Measurements from ENCODE around the gene HOMER1.
"Not testable (repeated sequence)": the region's sequence is repeated elsewhere in the genome, so short reads cannot be mapped to it uniquely, and the experiment has no call there.

Gene HOMER1

DNA sequence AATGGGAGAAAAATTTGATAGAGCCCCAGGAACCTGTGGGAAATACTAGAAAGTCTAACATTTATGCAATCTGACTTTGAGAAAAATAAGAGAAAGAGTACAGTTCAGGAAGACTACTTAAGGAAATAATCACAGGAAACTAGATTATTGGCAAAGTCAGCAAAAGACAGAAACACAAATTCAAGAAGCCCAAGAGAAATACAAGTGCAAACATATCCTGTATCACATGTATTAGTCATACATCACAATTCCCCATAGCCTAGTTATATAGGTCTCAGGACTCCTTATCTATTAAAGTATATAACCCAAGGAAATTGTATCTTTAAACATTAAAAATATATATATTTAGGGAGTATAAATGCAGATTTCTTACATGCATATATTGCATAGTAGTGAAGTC is 100.8 kb downstream of the HOMER1 start:
- DNase-seq: no peak

DNA sequence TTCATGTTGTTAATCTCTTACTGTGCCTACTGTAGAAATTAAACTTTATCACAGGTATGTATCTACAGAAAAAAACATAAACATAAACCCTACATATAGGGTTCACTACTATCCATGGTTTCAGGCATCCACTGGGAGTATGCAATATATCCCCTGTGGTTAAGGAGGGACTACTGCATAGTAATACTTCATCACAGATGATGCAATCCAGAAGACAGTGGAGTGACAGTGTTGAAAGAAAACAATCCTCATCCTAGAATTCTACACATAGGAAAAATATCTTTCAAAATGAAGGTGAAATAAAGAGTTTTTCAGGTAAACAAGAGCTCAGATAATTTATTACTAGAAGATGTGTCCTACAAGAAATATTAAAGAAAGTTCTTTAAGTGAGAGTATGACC is 105.9 kb downstream of the HOMER1 start:
- no peak for DNase-seq

DNA sequence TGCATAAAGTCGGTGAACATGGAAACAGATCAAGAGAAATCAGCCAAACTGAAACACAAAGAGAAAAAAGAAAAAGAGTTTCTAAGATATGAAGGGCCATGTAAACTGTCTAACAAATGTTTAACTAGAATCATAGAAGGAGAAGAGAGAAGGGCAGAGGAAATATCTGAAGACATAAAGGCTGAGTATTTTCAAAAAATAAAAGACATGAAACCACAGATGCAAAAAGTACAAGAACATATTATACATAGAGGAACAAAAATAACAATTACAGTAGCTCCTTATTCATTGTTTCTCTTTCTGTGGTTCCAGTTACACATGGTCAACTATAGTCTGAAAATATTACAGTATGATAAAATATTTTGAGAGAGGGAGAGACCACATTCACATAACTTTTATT is 106.3 kb downstream of the HOMER1 start:
- DNase-seq: no peak

DNA sequence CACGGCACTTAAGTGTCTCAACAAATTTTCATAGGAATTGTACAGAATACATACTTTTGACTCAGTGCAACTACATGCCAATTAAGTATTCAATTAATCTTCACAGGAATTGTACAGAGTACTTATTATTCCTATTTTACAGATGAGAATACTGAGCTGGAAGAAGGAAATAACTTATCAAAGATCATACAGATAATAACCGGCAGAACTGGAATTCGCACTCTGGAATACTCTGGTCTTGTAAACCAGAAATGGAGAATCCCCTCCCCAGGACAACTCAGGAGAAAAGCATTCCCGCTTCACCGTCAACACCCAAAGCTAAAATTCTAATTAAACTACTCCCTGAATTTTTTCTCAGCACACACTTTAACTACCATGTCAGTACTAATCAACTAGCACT is 112.7 kb downstream of the HOMER1 start:
- no peak for DNase-seq

DNA sequence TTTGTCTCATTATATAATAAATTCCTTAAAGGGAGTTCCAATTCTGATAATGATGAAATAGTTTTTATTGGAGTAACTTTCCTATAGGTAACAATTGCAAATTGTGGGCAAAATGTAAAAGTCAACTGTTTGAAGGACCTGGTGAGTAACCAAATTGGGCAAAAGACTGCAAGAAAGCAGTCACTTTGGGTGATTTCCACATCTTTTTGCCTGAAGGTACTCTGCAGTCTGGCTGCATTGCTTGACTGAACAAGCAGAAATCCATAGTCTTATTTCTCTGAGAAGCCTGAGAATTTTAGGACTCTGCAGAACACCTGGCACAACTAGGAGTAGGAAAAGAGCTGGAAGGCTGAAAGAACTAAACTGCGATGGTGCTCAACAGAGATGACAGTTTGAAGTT is 114.9 kb downstream of the HOMER1 start:
- DNase-seq: no peak

DNA sequence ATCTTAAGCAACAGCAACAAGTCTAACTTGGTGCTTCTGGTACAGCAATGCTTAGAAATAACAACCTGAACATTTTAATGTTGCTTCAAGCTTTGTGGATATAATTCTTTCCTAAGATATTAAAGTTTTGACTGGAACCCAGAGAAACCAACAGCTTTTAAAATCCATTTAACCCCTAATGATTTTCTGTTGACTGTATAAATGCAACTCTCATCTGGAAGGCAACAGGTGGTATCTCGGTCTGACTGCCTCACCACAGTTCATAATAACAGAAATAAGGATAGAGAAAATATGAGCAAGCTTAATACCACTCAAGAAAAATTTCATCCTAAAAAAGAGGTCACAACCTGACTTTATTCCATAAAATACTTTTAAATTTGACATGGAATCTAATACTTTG is 116.9 kb downstream of the HOMER1 start:
- DNase-seq: no peak

DNA sequence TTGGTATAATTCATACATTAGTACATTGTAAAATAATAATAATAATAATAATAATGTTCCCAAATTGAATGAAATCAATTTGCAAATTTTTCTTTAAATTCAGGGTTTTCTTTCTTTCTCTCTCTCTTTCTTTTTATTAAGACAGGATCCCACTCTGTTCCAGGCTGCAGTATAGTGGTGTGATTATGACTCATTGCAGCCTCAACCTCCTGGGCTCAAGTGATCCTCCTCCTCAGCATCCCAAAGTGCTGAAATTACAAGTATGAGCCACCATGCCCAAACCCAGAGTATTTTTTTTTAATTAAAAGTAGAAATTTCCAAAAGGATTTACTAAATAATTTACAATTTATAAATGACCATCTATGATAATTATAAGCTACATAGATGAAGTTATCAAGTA is 117.7 kb downstream of the HOMER1 start:
- no peak for DNase-seq

DNA sequence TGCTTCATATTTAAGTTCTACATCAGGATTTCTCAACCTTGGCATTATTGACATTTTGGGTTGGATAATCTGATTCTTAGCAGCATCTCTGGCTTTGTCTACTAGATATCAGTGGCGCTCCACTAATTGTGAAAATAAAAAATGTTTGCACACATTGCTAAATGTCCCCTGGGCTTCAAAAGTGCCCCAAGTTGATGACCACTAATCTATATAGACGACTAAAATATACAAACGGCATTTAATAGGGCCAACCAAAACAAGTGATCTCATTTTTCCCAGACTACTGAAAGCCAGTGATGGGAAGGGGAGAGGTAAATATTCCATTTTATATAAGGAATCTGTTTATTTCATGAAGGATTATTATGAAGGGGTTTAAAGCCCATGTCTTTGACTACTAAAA is 118.6 kb downstream of the HOMER1 start:
- no peak for DNase-seq

DNA sequence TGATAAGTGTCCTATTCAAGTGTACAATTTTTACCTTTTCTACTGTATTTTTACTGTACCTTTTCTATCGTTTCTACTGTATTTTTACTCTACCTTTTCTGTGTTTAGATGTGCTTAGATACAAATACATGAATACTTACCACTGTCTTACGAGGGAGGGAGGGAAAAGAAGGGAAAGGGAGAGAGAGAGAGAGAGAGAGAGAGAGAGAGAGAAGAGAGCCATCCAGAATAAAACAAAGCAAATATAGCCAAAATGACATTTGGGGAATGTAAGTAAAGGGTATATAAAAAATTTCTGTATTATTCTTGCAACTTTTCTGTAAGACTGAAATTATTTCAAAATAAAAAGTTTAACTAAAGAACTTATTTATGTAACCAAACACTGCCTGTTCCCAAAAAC is 121.2 kb downstream of the HOMER1 start:
- no peak for DNase-seq

DNA sequence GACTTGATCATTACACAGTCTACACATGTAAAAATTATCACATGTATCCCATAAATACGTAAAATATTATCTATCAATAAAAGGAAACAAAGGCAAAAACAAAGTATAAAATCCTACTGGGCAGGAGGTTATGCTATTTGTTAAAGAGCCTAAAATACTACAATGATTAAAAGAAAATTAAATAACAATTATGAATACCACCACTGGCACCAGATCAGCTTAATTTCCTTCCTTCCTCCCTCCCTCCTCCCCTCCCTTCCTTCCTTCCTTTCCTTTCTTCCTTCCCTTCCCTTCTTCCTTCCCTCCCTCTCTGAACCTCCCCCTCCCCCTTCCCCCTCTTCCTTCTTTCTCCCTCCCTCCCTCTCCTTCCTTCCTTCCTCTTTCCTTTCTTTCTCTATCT is 127.3 kb downstream of the HOMER1 start:
- no peak for DNase-seq

DNA sequence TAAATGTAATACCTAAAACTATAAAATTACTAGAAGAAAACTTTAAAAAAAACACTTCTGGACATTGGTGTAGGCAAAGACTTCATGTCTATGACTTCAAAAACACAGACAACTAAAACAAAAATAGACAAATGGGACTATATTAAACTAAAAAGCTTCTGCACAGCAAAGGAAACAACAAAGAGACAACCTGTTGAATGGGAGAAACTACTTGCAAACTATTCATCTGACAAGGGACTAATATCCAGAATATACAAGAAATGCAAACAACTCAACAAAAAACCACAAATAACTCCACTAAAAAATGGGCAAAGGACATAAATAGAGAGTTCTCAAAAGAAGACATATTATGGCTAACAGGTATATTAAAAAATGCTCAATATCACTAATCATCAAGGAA is 128.8 kb downstream of the HOMER1 start:
- DNase-seq: not testable (repeated sequence)

DNA sequence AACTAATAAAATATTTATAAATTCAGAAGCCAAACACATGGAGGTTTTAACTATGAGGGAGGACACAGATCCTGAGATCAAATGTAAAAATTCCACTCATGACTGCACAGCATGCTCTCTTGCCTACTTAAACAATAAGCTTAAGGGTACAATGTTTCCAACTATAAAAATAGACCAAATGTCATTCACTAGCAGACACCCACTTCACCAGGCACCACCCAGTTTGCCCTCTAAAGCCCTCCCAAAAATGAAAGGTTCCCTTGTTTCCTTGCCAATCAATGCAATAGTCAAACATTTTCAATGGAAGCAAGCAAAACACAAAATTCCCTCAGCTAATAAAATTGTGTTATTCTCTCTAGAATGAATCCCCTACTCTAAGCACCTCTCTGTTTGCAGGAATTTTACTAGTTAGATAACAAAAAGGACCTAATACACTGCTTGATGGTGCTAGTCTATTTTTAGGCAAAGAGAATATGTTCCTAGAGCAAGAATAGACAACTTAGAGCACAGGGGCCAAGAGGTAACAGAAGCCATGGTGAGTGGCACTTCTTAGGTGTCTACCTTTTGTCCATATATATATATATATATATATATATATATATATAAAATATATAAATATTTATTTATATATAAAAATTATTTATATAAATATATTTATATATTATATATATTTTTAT is 135.3 kb downstream of the HOMER1 start:
- DNase-seq: no peak

DNA sequence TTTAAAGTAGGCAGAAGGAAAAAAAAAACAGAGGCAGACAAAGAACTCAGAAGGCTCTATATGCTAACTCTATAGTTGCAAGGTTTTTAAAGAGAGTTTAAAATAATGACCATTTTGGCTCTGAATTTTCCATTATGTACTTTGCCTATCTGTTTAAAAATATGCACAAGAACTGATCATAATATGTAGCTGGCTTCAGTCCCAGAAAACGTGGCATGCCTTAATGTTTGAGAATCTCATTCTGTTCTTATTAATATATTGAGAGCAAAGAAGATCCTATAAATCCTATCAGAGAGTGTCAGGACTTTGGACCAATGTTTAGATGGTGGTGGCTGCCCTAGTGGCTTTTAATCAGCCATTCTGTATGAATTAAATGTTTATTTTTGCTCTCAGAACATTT is 156.5 kb downstream of the HOMER1 start:
- DNase-seq: no peak

DNA sequence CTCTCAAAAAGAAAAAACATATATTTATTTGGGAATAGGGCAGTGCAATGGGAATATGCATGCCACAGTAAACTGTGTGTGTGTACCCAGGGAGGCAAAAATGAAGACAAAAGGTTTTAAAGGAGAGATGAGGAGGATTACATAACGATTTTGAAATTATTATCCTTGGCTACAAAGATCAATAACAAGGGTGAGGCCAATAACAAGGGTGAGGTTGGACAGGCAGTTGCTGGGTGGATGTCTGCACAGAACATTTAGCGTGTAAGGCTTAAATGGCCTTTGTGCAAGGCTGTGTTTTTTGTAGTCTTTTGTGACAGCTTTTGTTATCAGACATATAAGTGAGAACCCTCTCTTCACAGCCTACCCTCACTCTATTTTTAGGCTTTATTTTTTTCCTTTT is 164.1 kb downstream of the HOMER1 start:
- no peak for DNase-seq

DNA sequence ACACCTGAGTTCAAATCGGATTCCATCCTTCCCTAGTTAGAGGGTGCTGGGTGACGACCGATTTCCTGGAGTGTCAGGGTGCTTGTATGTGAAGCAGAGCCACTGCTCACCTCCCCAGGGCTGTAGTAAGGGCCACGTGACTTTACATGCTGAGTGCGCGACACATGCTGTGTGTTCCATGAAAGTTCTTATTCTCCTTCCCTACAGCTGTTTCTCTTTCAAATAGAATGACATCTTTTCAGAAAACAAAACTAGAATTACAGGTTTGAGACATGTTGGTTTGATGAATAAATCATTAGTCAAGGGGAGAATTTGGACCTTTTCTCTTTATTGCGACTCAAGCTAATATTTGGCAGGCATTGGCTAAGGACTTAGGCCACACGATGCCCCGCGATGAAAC is 164.9 kb downstream of the HOMER1 start:
- DNase-seq: no peak

DNA sequence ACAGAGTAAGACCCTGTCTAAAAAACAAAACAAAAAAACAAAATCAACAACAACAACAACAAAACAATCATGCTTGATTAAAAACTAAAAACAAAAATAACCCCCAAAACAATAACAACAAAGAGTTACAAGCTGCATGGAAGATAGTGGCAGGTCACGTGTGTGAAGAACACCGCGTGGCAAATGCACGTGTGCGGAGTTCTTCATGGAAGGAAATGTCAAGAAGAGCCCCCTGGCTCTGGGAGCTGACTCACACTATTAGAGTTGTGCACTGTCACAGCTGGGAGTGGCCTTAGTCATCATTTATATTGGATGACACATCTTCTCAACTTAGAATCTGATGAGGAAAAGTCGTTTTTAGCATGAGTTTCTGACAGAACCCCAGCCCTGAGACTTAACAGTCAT is 167.5 kb downstream of the HOMER1 start:
- DNase-seq: no peak

DNA sequence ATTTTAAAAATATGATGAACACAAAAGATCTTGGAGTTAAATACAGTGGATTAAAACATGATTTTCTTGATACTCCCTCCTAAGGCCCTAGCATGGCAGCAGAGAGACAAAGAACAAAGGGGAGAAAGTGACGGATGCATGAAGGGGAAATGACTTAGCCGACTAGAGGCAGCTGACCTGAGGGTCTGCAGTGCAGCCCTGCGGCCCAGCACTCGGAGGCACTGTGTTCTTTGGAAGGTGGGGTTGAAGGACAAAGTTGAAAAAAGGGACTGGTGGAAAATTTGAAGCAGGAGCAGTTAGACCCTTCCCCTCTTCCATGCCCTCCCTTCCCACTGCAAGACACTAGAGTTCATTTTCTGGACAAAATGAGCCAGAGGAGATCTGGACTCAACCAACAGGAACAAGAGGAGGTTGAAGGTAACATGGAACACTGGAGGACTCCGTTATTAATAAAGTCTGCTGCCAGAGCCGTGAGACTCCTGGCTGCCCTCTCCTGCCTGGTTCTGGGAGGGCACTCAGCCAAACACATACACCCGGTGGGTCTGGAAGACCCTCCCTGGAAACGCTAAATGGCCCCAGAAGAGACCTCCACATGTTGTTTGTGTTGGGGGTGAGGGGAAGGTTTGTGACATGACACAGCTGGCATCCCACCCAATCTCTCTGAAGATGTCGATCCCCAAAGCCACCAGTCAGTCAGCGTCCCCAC is 179.9 kb downstream of the HOMER1 start:
- DNase-seq: no peak

DNA sequence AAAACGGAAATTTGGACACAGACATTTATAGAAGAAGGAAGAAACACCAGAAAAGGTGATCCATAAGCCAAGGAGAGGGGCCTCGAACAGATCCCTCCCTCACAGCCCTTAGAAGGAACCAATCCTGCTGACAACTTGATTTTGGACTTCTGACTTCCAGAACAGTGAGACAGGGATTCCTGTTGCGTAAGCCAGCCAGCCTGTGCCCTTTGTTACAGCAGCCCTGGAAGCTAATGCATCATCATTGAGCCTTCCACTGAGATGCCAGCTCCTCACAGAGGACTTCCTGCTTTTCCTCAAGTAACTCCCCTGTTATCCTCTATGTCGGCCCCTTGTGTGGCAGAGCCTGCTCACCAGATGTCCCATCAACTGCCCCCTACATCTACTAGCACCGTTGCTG is 183.9 kb downstream of the HOMER1 start:
- no peak for DNase-seq

DNA sequence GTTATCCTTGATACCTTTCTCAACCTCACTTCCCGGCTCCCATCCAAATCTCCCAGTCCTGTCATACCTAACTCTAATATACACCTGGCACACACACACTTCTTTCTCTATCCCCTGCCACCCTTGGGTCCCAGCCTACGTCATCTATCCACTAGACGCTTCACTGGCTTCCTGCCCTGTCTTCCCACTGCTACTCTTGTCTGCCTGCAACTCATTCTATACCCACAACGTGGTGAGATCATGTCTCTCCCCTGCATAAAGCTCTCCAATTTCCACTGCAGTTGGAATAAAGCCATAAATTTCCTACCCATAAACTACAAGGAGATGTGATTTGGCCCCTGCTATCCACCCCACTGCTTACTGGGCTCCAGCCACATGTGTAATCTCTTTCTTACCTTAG is 184.5 kb downstream of the HOMER1 start:
- DNase-seq: no peak
